Coronary artery (tissue), 2 donors: ENCODE results near the gene KDSR.
A peak's percentile ranks its signal among the peaks of the same experiment; 100 is the strongest.

Experiments used
- DNase-seq: peaks from one replicate; pipeline ENCODE4 v3.0.0-alpha.2; 2017; ENCODE audit warnings: low spot score
- H3K27ac ChIP-seq, 2 donors: fragments of 200-600 bp; sonication (generic); one replicate each; pipeline ENCODE4 v1.5.1; 2016 to 2019
- H3K4me3 ChIP-seq: fragments of 200-600 bp; sonication (generic); 2 replicates; pipeline ENCODE4 v1.5.1; 2016; ENCODE audit warnings: mild to moderate bottlenecking, moderate library complexity
- CTCF ChIP-seq: fragments of 200-600 bp; sonication (generic); IDR thresholded peaks from one replicate; pipeline ENCODE4 v1.5.1; 2019; ENCODE audit warnings: antibody characterized with exemption

Gene KDSR

GRCh38 chr18:63290821-63291200, 76.2 kb downstream of the KDSR start:
- no peak for DNase-seq
- no peak for TF ChIP-seq CTCF
- Histone ChIP-seq H3K4me3 (no peak overlapping the region), H3K27ac (peak overlapping the region in 1 of 2 donors; percentile 18)

GRCh38 chr18:63290166-63290820, 76.7 kb downstream of the KDSR start:
- DNase-seq: no peak
- TF ChIP-seq CTCF: no peak
- peak overlapping the region in 1 of 2 donors; percentile 18 for H3K27ac ChIP-seq
- peak overlapping the region; percentile 6 for H3K4me3 ChIP-seq

- TF ChIP-seq CTCF: no peak
- H3K4me3 ChIP-seq: peak overlapping the region; percentile 26
- DNase-seq: no peak
- H3K27ac ChIP-seq: peak overlapping the region in 1 of 2 donors; percentile 58
Measured at GRCh38 chr18:63288311-63288710, 78.7 kb downstream of the KDSR start.

- TF ChIP-seq CTCF: no peak
- H3K4me3 ChIP-seq: peak overlapping the region; percentile 26
- DNase-seq: no peak
- peak overlapping the region in 1 of 2 donors; percentile 58 for H3K27ac ChIP-seq
Measured at GRCh38 chr18:63287691-63288220, 79.2 kb downstream of the KDSR start.

GRCh38 chr18:63286926-63287325, 80.1 kb downstream of the KDSR start:
- H3K4me3 ChIP-seq: no peak overlapping the region
- no peak for DNase-seq
- H3K27ac ChIP-seq: peak overlapping the region in 1 of 2 donors; percentile 57
- TF ChIP-seq CTCF: no peak

GRCh38 chr18:63284827-63285733, 81.9 kb downstream of the KDSR start:
- no peak overlapping the region for H3K4me3 ChIP-seq
- H3K27ac ChIP-seq: no peak overlapping the region
- no peak for DNase-seq
- no peak for TF ChIP-seq CTCF
